GM12872 (cell line): ENCODE data around the gene PTPRE.

Experiments
- CTCF ChIP-seq: IDR thresholded peaks from 3 replicates; pipeline ENCODE4 v1.5.1; 2011; ENCODE audit warnings: low read depth, mild to moderate bottlenecking, low read length, moderate library complexity; ENCODE audit not compliant: insufficient read depth

PTPRE gene

GRCh38 chr10:127963136-127963535, 56.2 kb downstream of the PTPRE start:
- TF ChIP-seq CTCF, result no peak

GRCh38 chr10:127964621-127965020, 57.7 kb downstream of the PTPRE start:
- no peak for TF ChIP-seq CTCF

GRCh38 chr10:127966875-127967274, 60.0 kb downstream of the PTPRE start:
- TF ChIP-seq CTCF, result no peak

- TF ChIP-seq CTCF, result no peak
Observed at GRCh38 chr10:127968027-127968441, 61.1 kb downstream of the PTPRE start.

- no peak for TF ChIP-seq CTCF
Observed at GRCh38 chr10:127968659-127969058, 61.8 kb downstream of the PTPRE start.

- no peak for TF ChIP-seq CTCF
Observed at GRCh38 chr10:127971101-127971946, 64.4 kb downstream of the PTPRE start.

- no peak for TF ChIP-seq CTCF
Observed at GRCh38 chr10:127971963-127972615, 65.2 kb downstream of the PTPRE start.
